ENCODE results near the gene CHRM2. TPM values are rescaled to one million over a fixed set of nuclear protein-coding genes. Genes with fewer than 3 reads are reported as not detected.

Gene CHRM2
- total RNA-seq, 1 experiment from 2014 or later = not detected

DNA sequence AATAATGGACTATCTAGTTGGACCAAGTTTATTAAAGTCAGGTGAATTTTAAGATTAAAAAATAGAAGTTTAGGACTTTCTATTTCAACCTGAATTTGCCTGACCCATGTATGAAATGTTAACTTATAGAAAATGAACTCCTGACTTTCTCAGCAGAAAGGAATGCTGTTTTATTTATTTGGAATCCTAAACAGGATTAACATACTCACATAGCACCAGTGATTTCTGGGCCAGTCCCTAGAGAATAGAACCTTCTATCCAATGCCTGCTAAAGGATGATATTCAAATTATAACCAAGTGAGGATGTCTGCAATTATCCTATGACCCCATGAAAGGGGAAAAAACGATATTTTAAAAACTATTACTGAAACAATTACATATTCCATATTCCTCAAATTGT, 148.8 kb downstream of the CHRM2 start:
- intact Hi-C loops (cut with micrococcal nuclease; ENCODE audit: unreplicated experiment) = no loop called here
- Mint-ChIP-seq H3K4me3 (ENCODE audit: low read depth, unreplicated experiment) (no peak overlapping the region), H3K36me3 (ENCODE audit: insufficient read depth, unreplicated experiment) (no peaks in the 10 kb centered on the region), H3K9me3 (ENCODE audit: low read depth, unreplicated experiment) (peaks cover 9% of the 10 kb centered on the region), H3K27ac (ENCODE audit: unreplicated experiment) (no peak overlapping the region), H3K4me1 (ENCODE audit: low read depth, unreplicated experiment) (no peaks in the 10 kb centered on the region), H3K27me3 (ENCODE audit: unreplicated experiment) (no peaks in the 10 kb centered on the region)
- no TSS peak for BruUV-seq (replicated peaks)
- TF ChIP-seq, protein P1, sequence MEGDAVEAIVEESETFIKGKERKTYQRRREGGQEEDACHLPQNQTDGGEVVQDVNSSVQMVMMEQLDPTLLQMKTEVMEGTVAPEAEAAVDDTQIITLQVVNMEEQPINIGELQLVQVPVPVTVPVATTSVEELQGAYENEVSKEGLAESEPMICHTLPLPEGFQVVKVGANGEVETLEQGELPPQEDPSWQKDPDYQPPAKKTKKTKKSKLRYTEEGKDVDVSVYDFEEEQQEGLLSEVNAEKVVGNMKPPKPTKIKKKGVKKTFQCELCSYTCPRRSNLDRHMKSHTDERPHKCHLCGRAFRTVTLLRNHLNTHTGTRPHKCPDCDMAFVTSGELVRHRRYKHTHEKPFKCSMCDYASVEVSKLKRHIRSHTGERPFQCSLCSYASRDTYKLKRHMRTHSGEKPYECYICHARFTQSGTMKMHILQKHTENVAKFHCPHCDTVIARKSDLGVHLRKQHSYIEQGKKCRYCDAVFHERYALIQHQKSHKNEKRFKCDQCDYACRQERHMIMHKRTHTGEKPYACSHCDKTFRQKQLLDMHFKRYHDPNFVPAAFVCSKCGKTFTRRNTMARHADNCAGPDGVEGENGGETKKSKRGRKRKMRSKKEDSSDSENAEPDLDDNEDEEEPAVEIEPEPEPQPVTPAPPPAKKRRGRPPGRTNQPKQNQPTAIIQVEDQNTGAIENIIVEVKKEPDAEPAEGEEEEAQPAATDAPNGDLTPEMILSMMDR (IDR thresholded peaks at IDR 0.05; ENCODE audit: unreplicated experiment) = no peak
- no peak for DNase-seq
- CTCF ChIA-PET = no interaction called here

DNA sequence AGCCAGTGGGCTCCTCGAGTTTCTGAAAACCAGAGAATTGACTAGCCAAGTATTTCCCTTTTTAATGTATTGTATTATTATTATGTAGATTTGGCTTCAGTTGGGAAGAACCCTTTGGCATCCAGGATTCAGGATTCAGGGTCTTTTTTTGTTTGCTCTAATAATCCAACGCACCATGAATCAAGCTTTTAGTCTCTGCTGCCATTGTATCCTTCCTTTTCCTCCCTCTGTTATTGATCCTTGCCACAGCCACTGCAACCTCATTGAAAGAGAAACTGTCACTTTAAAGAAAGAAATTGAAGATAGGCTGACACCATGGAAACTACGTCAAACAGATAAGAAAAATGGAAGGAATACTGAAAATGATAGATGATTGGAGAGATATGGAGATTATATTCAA, 150.0 kb downstream of the CHRM2 start:
- no TSS peak for BruUV-seq (replicated peaks)
- H3K27me3 Mint-ChIP-seq (ENCODE audit: unreplicated experiment) = no peaks in the 10 kb centered on the region
- TF ChIP-seq, protein P1 (IDR thresholded peaks at IDR 0.05; ENCODE audit: unreplicated experiment) = no peak
- intact Hi-C loops (cut with micrococcal nuclease; ENCODE audit: unreplicated experiment) = no loop called here
- peaks cover 13% of the 10 kb centered on the region for H3K9me3 Mint-ChIP-seq (ENCODE audit: low read depth, unreplicated experiment)
- no peak for DNase-seq
- no peak overlapping the region for H3K4me3 Mint-ChIP-seq (ENCODE audit: low read depth, unreplicated experiment)
- H3K36me3 Mint-ChIP-seq (ENCODE audit: insufficient read depth, unreplicated experiment) = no peaks in the 10 kb centered on the region
- no peaks in the 10 kb centered on the region for H3K4me1 Mint-ChIP-seq (ENCODE audit: low read depth, unreplicated experiment)
- CTCF ChIA-PET = no interaction called here
- H3K27ac Mint-ChIP-seq (ENCODE audit: unreplicated experiment) = no peak overlapping the region

DNA sequence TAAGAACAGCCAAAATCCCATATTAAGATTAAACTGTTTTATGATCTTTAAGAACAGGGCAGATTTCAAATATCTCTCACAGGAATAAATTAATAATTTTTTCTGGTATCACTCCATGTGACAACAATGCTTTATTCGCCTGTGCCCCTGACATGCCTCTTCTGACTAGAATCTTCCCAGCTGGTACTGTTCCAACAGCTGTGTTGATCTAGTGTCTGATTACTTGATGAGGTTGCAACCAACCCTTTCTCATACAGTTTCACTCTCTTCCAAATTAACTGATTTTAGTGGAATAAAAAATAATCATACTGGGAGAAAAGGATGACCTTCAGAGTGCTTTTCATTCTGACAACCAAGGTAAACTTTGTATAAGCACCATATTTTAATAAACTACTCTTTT, 151.9 kb downstream of the CHRM2 start:
- intact Hi-C loops (cut with micrococcal nuclease; ENCODE audit: unreplicated experiment) = no loop called here
- Mint-ChIP-seq H3K4me1 (ENCODE audit: low read depth, unreplicated experiment) (no peaks in the 10 kb centered on the region), H3K36me3 (ENCODE audit: insufficient read depth, unreplicated experiment) (no peaks in the 10 kb centered on the region), H3K9me3 (ENCODE audit: low read depth, unreplicated experiment) (peaks cover 12% of the 10 kb centered on the region), H3K4me3 (ENCODE audit: low read depth, unreplicated experiment) (no peak overlapping the region), H3K27me3 (ENCODE audit: unreplicated experiment) (no peaks in the 10 kb centered on the region), H3K27ac (ENCODE audit: unreplicated experiment) (no peak overlapping the region)
- CTCF ChIA-PET = no interaction called here
- no peak for DNase-seq
- TF ChIP-seq, protein P1 (IDR thresholded peaks at IDR 0.05; ENCODE audit: unreplicated experiment) = no peak
- BruUV-seq (replicated peaks) = no TSS peak

DNA sequence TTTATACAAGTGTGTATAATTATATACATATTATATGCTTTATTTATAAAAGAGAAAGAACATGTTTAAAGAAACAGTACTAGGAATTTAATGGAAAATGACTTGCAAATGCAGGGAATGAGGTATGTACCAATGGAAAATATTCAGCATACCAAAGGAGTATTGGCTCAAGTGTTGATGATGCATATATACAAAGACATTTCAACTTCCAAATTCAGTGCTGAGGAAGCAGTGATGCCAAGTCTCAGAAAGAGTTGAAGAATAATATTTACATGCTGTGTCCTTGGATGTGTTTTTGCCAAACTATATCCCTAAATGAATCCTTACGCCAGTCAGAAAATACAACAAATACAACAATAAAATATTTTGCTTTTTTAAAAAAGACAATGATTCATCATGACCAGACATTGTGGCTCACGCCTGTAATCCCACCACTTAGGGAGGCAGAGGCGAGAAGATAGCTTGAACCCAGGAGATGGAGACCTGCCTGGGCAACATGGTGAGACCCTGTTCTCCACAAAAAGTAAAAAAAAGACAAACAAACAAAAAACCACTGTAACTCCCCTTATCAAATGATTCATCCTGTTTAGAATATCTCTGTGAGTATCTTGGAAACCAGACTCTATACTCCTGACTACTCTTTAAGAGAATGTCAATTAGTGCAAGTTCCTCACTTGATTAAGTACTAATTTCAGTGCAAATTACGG, 157.2 kb downstream of the CHRM2 start:
- Mint-ChIP-seq H3K27me3 (ENCODE audit: unreplicated experiment) (no peaks in the 10 kb centered on the region), H3K4me1 (ENCODE audit: low read depth, unreplicated experiment) (no peaks in the 10 kb centered on the region), H3K4me3 (ENCODE audit: low read depth, unreplicated experiment) (no peak overlapping the region), H3K36me3 (ENCODE audit: insufficient read depth, unreplicated experiment) (no peaks in the 10 kb centered on the region), H3K9me3 (ENCODE audit: low read depth, unreplicated experiment) (peaks cover 18% of the 10 kb centered on the region), H3K27ac (ENCODE audit: unreplicated experiment) (no peak overlapping the region)
- intact Hi-C loops (cut with micrococcal nuclease; ENCODE audit: unreplicated experiment) = no loop called here
- TF ChIP-seq, protein P1 (IDR thresholded peaks at IDR 0.05; ENCODE audit: unreplicated experiment) = no peak
- no peak for DNase-seq
- CTCF ChIA-PET = no interaction called here
- BruUV-seq (replicated peaks) = no TSS peak
